ENCODE data around the gene TRIM41.
"Not testable (repeated sequence)": the region's sequence is repeated elsewhere in the genome, so short reads cannot be mapped to it uniquely, and the experiment has no call there.

TRIM41 gene

GRCh38 chr5:181212080-181212479 is 11.0 kb upstream of the TRIM41 start:
- DNase-seq, result no peak

GRCh38 chr5:181212934-181213333 is 10.1 kb upstream of the TRIM41 start:
- no peak for DNase-seq

- DNase-seq, result not testable (repeated sequence)
Measured at GRCh38 chr5:181214249-181214648, 8.8 kb upstream of the TRIM41 start.

- DNase-seq, result no peak
Measured at GRCh38 chr5:181215997-181216989, 6.8 kb upstream of the TRIM41 start.

GRCh38 chr5:181217111-181217802 is 5.8 kb upstream of the TRIM41 start:
- DNase-seq, result peak; percentile 58 to 62

GRCh38 chr5:181217803-181218062 is 5.3 kb upstream of the TRIM41 start:
- no peak for DNase-seq

GRCh38 chr5:181218795-181219124 is 4.3 kb upstream of the TRIM41 start:
- no peak for DNase-seq

- no peak for DNase-seq
Measured at GRCh38 chr5:181219262-181220177, 3.6 kb upstream of the TRIM41 start.

- DNase-seq, result no peak
Measured at GRCh38 chr5:181220178-181220515, 2.9 kb upstream of the TRIM41 start.

- peak; percentile 44 to 53 for DNase-seq
Measured at GRCh38 chr5:181221105-181221791, 1.8 kb upstream of the TRIM41 start.

- peak; percentile 91 to 97 for DNase-seq
Measured at GRCh38 chr5:181221792-181222629, 1.1 kb upstream of the TRIM41 start.

- DNase-seq, result no peak
Measured at GRCh38 chr5:181222630-181223057, 437 bp upstream of the TRIM41 start.

- peak; percentile 25 to 61 for DNase-seq
Measured at GRCh38 chr5:181223729-181224389, 778 bp downstream of the TRIM41 start.

GRCh38 chr5:181224390-181225229 is 1.5 kb downstream of the TRIM41 start:
- DNase-seq, result no peak

- DNase-seq, result no peak
Measured at GRCh38 chr5:181229996-181230395, 6.9 kb downstream of the TRIM41 start.

GRCh38 chr5:181230551-181230950 is 7.5 kb downstream of the TRIM41 start:
- DNase-seq, result no peak

- DNase-seq, result no peak
Measured at GRCh38 chr5:181231432-181231831, 8.4 kb downstream of the TRIM41 start.

GRCh38 chr5:181232593-181232992 is 9.5 kb downstream of the TRIM41 start:
- DNase-seq, result no peak

GRCh38 chr5:181233088-181233800 is 10.2 kb downstream of the TRIM41 start:
- no peak for DNase-seq

Measured in activated CD4-positive, alpha-beta T cell treated with anti-CD3 and anti-CD28 coated beads for 4 hours (primary cell).